ENCODE data around the gene MAP4K3. TPM values are rescaled to one million over a fixed set of nuclear protein-coding genes. Genes with fewer than 3 reads are reported as not detected.

The MAP4K3 gene
- total RNA-seq, 1 experiment from 2014 or later = 26.6 TPM

- CTCF ChIA-PET = no interaction called here
Measured at GRCh38 chr2:39481611-39482010, 44.5 kb upstream of the MAP4K3 start.

GRCh38 chr2:39479696-39480095, 42.6 kb upstream of the MAP4K3 start:
- no peak overlapping the region for H3K4me3 ChIP-seq (ENCODE audit: low read depth in 2 of 2, low read length in 2 of 2)
- BruUV-seq (replicated peaks) = no TSS peak
- H3K27ac ChIP-seq (ENCODE audit: low read length) = no peak overlapping the region
- ATAC-seq (no peak), DNase-seq (ENCODE audit: low read depth, low spot score) (no peak)
- H3K36me3 ChIP-seq (ENCODE audit: control insufficient read depth, insufficient read depth, low read length) = no peaks in the 10 kb centered on the region
- ChIA-PET POLR2A (no interaction called here), CTCF (no interaction called here)
- H3K4me1 ChIP-seq (ENCODE audit: control insufficient read depth, insufficient read depth, low read length) = no peaks in the 10 kb centered on the region; the same call in 1 of the 2 replicates
- intact Hi-C loops (cut with micrococcal nuclease; ENCODE audit: unreplicated experiment) (no loop called here), in situ Hi-C loops (cut with HindIII; ENCODE audit: low pct_unique_long_range_greater_than_20kb, low sequenced_read_pairs) (no loop called here)
- H3K27me3 ChIP-seq (ENCODE audit: control insufficient read depth, insufficient read depth, low read length) = no peaks in the 10 kb centered on the region
- TF ChIP-seq SIN3A (IDR thresholded peaks at IDR 0.05; ENCODE audit: borderline replicate concordance, insufficient read depth, low read depth, low read length) (no peak), CTCF (IDR thresholded peaks at IDR 0.05) (no peak), POLR2AphosphoS5 (IDR thresholded peaks at IDR 0.05; ENCODE audit: low read depth, low read length) (no peak), TCF7L2 (IDR thresholded peaks at IDR 0.05; ENCODE audit: low read depth, low read length) (no peak), REST (IDR thresholded peaks at IDR 0.05; ENCODE audit: insufficient read depth in 1 of 2, low read depth in 2 of 2, low read length in 1 of 2) (no peak)
- H3K9me3 ChIP-seq (ENCODE audit: control insufficient read depth, insufficient read depth, low read depth, low read length) = no peaks in the 10 kb centered on the region

More at GRCh38 chr2:39481611-39482010, 44.5 kb upstream of the MAP4K3 start:
- H3K9me3 ChIP-seq (ENCODE audit: control insufficient read depth, insufficient read depth, low read depth, low read length) = no peaks in the 10 kb centered on the region
- no peaks in the 10 kb centered on the region; the same call in 1 of the 2 replicates for H3K4me1 ChIP-seq (ENCODE audit: control insufficient read depth, insufficient read depth, low read length)
- in situ Hi-C loops (cut with HindIII; ENCODE audit: low pct_unique_long_range_greater_than_20kb, low sequenced_read_pairs) (no loop called here), intact Hi-C loops (cut with micrococcal nuclease; ENCODE audit: unreplicated experiment) (no loop called here)
- H3K27ac ChIP-seq (ENCODE audit: low read length) = no peak overlapping the region
- no TSS peak for BruUV-seq (replicated peaks)
- POLR2A ChIA-PET = no interaction called here
- no peak for DNase-seq (ENCODE audit: low read depth, low spot score)
- H3K4me3 ChIP-seq (ENCODE audit: low read depth in 2 of 2, low read length in 2 of 2) = no peak overlapping the region
- ATAC-seq = no peak
- no peaks in the 10 kb centered on the region for H3K36me3 ChIP-seq (ENCODE audit: control insufficient read depth, insufficient read depth, low read length)
- H3K27me3 ChIP-seq (ENCODE audit: control insufficient read depth, insufficient read depth, low read length) = no peaks in the 10 kb centered on the region
- TF ChIP-seq SIN3A (IDR thresholded peaks at IDR 0.05; ENCODE audit: borderline replicate concordance, insufficient read depth, low read depth, low read length) (no peak), CTCF (IDR thresholded peaks at IDR 0.05) (no peak), REST (IDR thresholded peaks at IDR 0.05; ENCODE audit: insufficient read depth in 1 of 2, low read depth in 2 of 2, low read length in 1 of 2) (no peak), TCF7L2 (IDR thresholded peaks at IDR 0.05; ENCODE audit: low read depth, low read length) (no peak), POLR2AphosphoS5 (IDR thresholded peaks at IDR 0.05; ENCODE audit: low read depth, low read length) (no peak)

Measured in Panc1 (cell line).